Kidney epithelial cell (primary cell): ENCODE data around the gene CUTA. TPM values are rescaled to one million over a fixed set of nuclear protein-coding genes. Genes with fewer than 3 reads are reported as not detected.
"Not testable (repeated sequence)": the region's sequence is repeated elsewhere in the genome, so short reads cannot be mapped to it uniquely, and the experiment has no call there.

Source experiments
- DNase-seq: peaks from one replicate; pipeline ENCODE4 v3.0.0-alpha.2; 2010; ENCODE audit warnings: low read depth
- H3K27me3 ChIP-seq: 2 replicates; pipeline ENCODE4 v1.6.0; 2011; ENCODE audit warnings: low read length; ENCODE audit not compliant: control insufficient read depth, insufficient read depth
- H3K36me3 ChIP-seq: 2 replicates; pipeline ENCODE4 v1.5.1; 2011; ENCODE audit warnings: low read length; ENCODE audit not compliant: control insufficient read depth, insufficient read depth
- H3K4me3 ChIP-seq: 2 replicates; pipeline ENCODE4 v1.5.1; 2011; ENCODE audit warnings: low read depth, mild to moderate bottlenecking, control low read depth, low read length
- total RNA-seq: library from RNA; depleted of rRNA; stranded (reverse); fragments of >200 nt; gene quantifications from 2 replicates; pipeline ENCODE4 v1.2.3, GENCODE V29; 2015
- TF ChIP-seq, protein P1 (sequence below): IDR thresholded peaks from 2 replicates; pipeline ENCODE4 v1.5.1; 2011; ENCODE audit warnings: mild to moderate bottlenecking, moderate library complexity, low read length, control low read depth, inconsistent platforms; ENCODE audit not compliant: insufficient read depth, poor library complexity, severe bottlenecking

Gene CUTA
- total RNA-seq, 1 donor from 2014 or later, result 226 TPM

DNA sequence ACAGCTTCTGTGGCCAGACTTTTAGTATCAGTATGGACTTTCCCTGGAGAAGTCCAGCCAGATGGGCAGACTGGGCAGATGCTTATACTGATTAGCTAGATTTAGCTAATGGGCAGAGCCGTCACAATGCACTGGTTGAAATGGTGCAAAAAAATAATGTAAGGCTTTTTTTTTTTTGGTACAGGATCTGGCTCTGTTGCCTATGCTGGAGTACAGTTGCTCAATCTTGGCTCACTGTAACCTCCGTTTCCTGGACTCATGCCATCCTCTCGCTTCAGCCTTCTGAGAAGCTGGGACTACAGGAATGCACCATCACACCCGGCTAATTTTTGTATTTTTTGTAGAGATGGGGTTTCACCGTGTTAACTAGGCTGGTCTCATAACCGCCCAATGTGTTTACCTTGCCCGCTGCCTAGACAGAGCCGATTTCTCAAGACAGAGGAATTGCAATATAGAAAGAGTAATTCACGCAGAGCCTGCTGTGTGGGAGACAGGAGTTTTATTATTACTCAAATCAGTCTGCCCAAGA is 42.7 kb downstream of the CUTA start:
- Histone ChIP-seq H3K36me3 (no peaks in the 10 kb centered on the region), H3K27me3 (no peaks in the 10 kb centered on the region), H3K4me3 (no peak overlapping the region)
- TF ChIP-seq, protein P1, sequence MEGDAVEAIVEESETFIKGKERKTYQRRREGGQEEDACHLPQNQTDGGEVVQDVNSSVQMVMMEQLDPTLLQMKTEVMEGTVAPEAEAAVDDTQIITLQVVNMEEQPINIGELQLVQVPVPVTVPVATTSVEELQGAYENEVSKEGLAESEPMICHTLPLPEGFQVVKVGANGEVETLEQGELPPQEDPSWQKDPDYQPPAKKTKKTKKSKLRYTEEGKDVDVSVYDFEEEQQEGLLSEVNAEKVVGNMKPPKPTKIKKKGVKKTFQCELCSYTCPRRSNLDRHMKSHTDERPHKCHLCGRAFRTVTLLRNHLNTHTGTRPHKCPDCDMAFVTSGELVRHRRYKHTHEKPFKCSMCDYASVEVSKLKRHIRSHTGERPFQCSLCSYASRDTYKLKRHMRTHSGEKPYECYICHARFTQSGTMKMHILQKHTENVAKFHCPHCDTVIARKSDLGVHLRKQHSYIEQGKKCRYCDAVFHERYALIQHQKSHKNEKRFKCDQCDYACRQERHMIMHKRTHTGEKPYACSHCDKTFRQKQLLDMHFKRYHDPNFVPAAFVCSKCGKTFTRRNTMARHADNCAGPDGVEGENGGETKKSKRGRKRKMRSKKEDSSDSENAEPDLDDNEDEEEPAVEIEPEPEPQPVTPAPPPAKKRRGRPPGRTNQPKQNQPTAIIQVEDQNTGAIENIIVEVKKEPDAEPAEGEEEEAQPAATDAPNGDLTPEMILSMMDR, result no peak
- peak; percentile 49 for DNase-seq

DNA sequence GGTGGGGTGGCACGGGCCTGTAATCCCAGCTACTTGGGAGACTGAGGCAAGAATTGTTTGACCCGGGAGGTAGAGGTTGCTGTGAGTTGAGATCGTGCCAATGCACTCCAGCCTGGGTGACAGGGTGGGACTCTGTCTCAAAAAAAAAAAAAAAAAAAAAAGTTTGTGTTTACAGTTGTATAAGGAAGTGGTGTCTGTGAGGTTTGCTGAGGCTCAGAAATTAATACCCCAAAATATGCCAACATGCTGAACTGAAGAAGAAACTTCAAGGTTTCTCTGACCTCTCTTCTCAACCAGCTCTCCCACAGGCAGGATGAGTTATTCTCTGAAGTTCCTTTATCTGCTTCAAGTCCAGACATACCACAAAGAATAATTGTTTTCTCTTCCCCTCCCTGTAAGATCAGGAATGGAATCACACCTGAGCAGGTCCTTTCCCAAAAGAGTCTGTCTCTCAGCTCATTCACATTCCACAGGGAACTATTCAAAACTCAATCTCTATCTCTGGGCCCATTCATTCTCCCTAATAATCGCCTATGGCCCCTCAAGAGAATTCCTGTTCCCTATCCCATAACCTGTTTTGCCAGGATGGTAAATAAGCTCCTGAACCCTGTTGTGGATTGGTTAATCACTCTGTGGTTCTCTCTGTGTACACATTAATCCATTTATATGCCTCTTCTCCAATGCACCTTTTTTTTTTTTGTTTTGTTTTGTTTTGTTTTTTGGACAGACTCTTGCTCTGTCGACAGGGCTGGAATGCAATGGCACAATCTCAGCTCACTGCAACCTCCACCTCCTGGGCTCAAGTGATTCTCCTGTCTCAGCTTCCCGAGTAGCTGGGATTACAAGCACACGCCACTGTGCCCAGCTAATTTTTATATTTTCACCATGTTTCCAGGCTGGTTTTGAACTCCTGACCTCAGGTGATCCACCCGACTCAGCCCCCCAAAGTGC is 43.7 kb downstream of the CUTA start:
- Histone ChIP-seq H3K36me3 (no peaks in the 10 kb centered on the region), H3K4me3 (no peak overlapping the region), H3K27me3 (no peaks in the 10 kb centered on the region)
- DNase-seq, result no peak
- TF ChIP-seq, protein P1, result no peak

DNA sequence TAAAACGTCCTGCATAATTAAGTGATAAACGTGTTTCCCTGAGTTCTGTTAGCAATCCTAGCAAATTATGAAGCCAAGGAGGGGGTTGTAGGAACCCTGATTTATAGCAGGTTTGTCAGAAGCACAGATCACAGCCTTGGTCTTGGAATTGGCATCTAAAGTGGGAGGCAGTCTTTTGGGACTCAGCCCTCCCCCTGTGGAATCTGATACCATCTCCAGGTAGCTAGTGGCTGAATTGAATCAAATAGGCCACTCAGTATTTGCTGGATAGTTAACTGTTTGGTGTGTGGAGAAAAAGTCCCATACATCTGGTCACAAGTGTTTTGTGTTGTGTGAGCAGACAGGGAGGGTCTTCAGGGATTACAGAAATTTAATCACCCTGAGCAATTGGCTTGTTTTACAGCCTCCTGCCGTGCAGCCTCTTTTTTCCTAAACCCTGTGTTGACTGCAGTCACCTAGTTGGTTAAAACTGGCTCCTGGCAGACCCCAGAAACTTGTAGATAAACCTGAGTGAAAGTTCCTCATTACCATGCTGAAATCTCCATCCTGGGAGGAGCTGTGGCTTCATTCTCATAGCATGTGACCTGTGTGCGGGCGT is 45.3 kb downstream of the CUTA start:
- DNase-seq, result no peak
- H3K4me3 ChIP-seq, result no peak overlapping the region
- TF ChIP-seq, protein P1, result no peak
- H3K27me3 ChIP-seq, result no peaks in the 10 kb centered on the region
- no peaks in the 10 kb centered on the region for H3K36me3 ChIP-seq

DNA sequence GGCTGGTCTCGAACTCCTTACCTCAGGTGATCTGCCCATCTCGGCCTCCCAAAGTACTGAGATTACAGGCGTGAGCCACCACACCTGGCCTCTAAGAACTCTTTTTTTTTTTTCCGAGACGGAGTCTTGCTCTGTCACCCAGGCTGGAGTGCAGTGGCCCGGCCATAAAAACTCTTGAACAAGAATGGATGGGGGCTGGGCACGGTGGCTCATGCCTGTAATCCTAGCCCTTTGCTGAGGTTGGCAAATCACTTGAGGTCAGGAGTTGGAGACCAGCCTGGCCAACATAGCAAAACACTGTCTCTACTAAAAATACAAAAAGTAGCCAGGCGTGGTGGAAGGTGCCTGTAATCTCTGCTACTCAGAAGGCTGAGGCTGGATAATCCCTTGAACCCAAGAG is 46.0 kb downstream of the CUTA start:
- not testable (repeated sequence) for H3K36me3 ChIP-seq, H3K4me3 ChIP-seq, DNase-seq, H3K27me3 ChIP-seq

- H3K27me3 ChIP-seq, H3K4me3 ChIP-seq, H3K36me3 ChIP-seq, DNase-seq: not testable (repeated sequence)
Observed at GRCh38 chr6:33367715-33368025, 50.2 kb downstream of the CUTA start.

GRCh38 chr6:33367009-33367714 is 50.7 kb downstream of the CUTA start:
- Histone ChIP-seq H3K4me3 (no peak overlapping the region), H3K27me3 (no peaks in the 10 kb centered on the region), H3K36me3 (no peaks in the 10 kb centered on the region)
- TF ChIP-seq, protein P1, result no peak
- DNase-seq, result no peak

Other genes starting within 250 kb of the CUTA start
- 0.14 and 0.38 TPM in 2 replicates for gene COL11A2, start 225.6 kb downstream of the CUTA start, total RNA-seq
- gene RXRB, start 217.4 kb downstream of the CUTA start, total RNA-seq, result 24.4 and 24.9 TPM in 2 replicates
- 94.1 and 94.9 TPM in 2 replicates for gene SLC39A7, start 217.2 kb downstream of the CUTA start, total RNA-seq
- 11.4 and 13.1 TPM in 2 replicates for gene HSD17B8, start 213.5 kb downstream of the CUTA start, total RNA-seq
- gene RING1, start 209.6 kb downstream of the CUTA start, total RNA-seq, result 12.1 and 16.4 TPM in 2 replicates
- 32.3 and 56.1 TPM in 2 replicates for gene VPS52, start 146.2 kb downstream of the CUTA start, total RNA-seq
- 6,267 and 7,360 TPM in 2 replicates for gene RPS18, start 146.0 kb downstream of the CUTA start, total RNA-seq
- 1.4 and 2.5 TPM in 2 replicates for gene B3GALT4, start 141.0 kb downstream of the CUTA start, total RNA-seq
- gene WDR46, start 128.9 kb downstream of the CUTA start, total RNA-seq, result 53.2 and 70.5 TPM in 2 replicates
- gene PFDN6, start 128.5 kb downstream of the CUTA start, total RNA-seq, result 42.9 and 51.4 TPM in 2 replicates
- 42.3 and 45.5 TPM in 2 replicates for gene RGL2, start 119.2 kb downstream of the CUTA start, total RNA-seq
- 214 and 300 TPM in 2 replicates for gene TAPBP, start 104.0 kb downstream of the CUTA start, total RNA-seq
- 17.5 and 18.4 TPM in 2 replicates for gene ZBTB22, start 100.4 kb downstream of the CUTA start, total RNA-seq
- 44.4 and 53.7 TPM in 2 replicates for gene DAXX, start 95.1 kb downstream of the CUTA start, total RNA-seq
- 8.4 and 10.3 TPM in 2 replicates for gene KIFC1, start 26.3 kb downstream of the CUTA start, total RNA-seq
- 27.9 and 28.0 TPM in 2 replicates for gene PHF1, start 7.1 kb downstream of the CUTA start, total RNA-seq
- 3.3 and 4.2 TPM in 2 replicates for gene SYNGAP1, start 2.0 kb upstream of the CUTA start, total RNA-seq
- 7.4 and 7.6 TPM in 2 replicates for gene ZBTB9, start 36.5 kb upstream of the CUTA start, total RNA-seq
- gene BAK1, start 162.2 kb upstream of the CUTA start, total RNA-seq, result 21.7 and 23.9 TPM in 2 replicates
- 147 and 176 TPM in 2 replicates for gene ITPR3, start 203.2 kb upstream of the CUTA start, total RNA-seq